Right cardiac atrium (tissue), 5 donors: ENCODE results near the gene NDUFS6. TPM values are rescaled to one million over a fixed set of nuclear protein-coding genes. Genes with fewer than 3 reads are reported as not detected.
"Not testable (repeated sequence)": the region's sequence is repeated elsewhere in the genome, so short reads cannot be mapped to it uniquely, and the experiment has no call there.

Experiments used
- ATAC-seq, 2 donors: fragments of 200-7000 bp; cut with Tn5 transposase; one replicate each; pipeline versions ENCODE4 v1.8.0 to v1.9.1; 2020; ENCODE audit warnings: moderate library complexity in 2 of 2, mild to moderate bottlenecking in 1 of 2
- DNase-seq, 3 donors: peaks; one replicate each; pipeline ENCODE4 v3.0.0-alpha.2; 2020
- H3K27ac ChIP-seq: one replicate; pipeline ENCODE4 v1.5.1; 2013; ENCODE audit warnings: mild to moderate bottlenecking, low read length, control low read depth, moderate library complexity
- H3K27me3 ChIP-seq: one replicate; pipeline ENCODE4 v1.6.1; 2013; ENCODE audit not compliant: control insufficient read depth, insufficient read depth
- H3K4me1 ChIP-seq: one replicate; pipeline ENCODE4 v1.6.1; 2013; ENCODE audit warnings: low read length; ENCODE audit not compliant: control insufficient read depth, insufficient read depth
- H3K4me3 ChIP-seq: one replicate; pipeline ENCODE4 v1.5.1; 2013; ENCODE audit warnings: low read length, control low read depth
- H3K9me3 ChIP-seq: one replicate; pipeline ENCODE4 v1.6.1; 2013; ENCODE audit warnings: low read length; ENCODE audit not compliant: control insufficient read depth
- WGBS: extraction: QIAGEN DNeasy Blood & Tissue Kit; methylation state at CpG from one replicate; pipeline ENCODE4 v1.1.7; 2013; 5-methylcytosine and 5-hydroxymethylcytosine counted together
- intact Hi-C, 4 donors: fragments of 100-400 bp; cut with DNase I; formaldehyde crosslinking; loops; one replicate each; pipeline versions ENCODE4 v1.11.0 to v1.14.0; 2022 to 2023
- polyA plus RNA-seq: library from polyadenylated mRNA; stranded (reverse); fragments of 200-250 nt; gene quantifications from one replicate; pipeline ENCODE4 v1.2.3, GENCODE V29; 2013
- total RNA-seq, 4 donors: library from RNA; stranded (reverse); fragmentation: NEBNext Ultra II Directional; extraction: Animal tissue kit (Norgen Biotek cat#: 25700); gene quantifications; one replicate each; pipeline ENCODE4 v1.2.1, GENCODE V29; 2021
- donor health status: healthy with polysubstance abuse.
- donor health status: DM: no; HTN: yes; CAD: no.
- donor health status: DM: no; HTN: no; CAD: no.
- donor health status: DM: no; HTN: yes; CAD: no; lungs with severe emphysema.
- donor health status: DM: yes; HTN: yes; CAD: no.

The NDUFS6 gene
- total and polyA plus RNA-seq, 5 donors: 64.1 to 216 (median 82.2) TPM

- H3K4me1 ChIP-seq, intact Hi-C loops: not testable (repeated sequence)
Observed at GRCh38 chr5:1798589-1798988, 2.6 kb upstream of the NDUFS6 start.

DNA sequence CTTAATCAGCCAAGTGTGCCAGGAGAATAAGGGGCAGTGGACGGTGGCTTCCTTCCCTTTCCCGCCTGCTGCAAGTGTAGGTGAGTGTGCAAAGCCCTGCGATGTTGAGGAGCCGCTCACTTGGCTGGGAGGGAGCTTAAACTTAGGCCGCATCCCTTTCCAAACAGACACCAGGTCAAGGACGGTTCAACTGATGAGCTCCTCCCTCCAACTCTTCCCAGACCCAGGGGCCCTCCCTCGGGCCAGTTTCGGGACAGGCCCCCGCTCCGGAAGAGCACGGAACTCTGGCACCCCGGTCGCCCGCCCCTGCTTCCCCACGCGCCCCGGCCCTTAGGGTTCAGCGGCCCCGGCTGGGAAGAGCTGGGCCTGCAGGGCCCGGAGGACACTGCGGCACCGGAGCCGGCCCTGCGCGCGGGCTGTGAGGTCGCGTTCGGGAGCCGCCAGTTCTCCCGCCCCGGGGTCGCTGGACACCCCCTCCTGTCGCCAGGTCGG lies 2.1 kb upstream of the NDUFS6 start:
- Histone ChIP-seq H3K4me3 (peak overlapping the region; percentile 70), H3K27ac (peak overlapping the region; percentile 31), H3K27me3 (no peaks in the 10 kb centered on the region), H3K9me3 (no peaks in the 10 kb centered on the region), H3K4me1 (peaks cover 2% of the 10 kb centered on the region)
- 1% methylated on average over 35 of the region's 35 CpGs for WGBS
- intact Hi-C loops: no loop called here
- peak; percentile 10 to 34 for ATAC-seq
- DNase-seq: no peak

More at GRCh38 chr5:1798589-1798988, 2.6 kb upstream of the NDUFS6 start:
- 90% methylated on average over 16 of the region's 16 CpGs for WGBS
- not testable (repeated sequence) for H3K27ac ChIP-seq, H3K9me3 ChIP-seq, ATAC-seq, H3K27me3 ChIP-seq, DNase-seq
- H3K4me3 ChIP-seq: peak overlapping the region; percentile 70

DNA sequence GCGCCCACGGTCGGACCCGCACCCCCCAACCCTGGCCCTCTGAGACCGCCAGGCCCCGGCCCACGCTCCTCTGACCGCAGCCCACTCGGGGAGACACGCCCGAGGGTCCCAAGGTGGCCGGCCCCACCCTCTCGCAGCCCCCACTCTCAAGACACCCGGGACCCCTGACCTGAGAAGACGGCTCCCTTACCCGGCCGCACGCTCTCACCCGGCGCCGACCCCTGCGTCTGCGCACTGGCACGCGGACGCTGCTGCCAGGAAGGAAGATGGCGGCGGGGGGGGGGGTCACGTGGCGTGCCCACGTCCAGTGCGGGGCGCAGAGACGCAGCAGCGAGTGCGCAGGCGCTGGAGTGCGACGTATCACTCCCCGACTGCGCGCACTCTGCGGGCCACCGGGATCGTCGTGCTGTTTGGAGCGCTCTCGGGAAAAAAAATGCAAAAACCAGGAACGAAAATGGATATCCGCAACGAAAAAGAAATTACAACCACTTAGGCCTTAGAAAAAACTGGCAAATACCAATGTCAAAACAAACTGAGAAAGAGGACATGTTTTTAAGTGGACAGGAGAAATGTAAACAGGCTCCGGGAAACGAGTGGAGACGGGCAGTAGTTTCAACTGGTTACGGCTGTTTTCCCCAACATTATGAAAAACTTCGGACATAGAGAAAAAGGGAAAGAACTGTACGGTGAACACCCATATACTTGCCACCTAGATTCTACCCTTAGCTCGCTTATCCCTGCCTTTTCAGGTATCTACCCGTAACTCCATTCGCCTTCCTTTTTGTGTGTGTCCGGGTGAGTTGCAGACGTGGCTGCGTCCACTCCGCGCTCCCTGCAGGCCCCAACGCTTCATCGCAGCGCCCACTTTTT lies 1.4 kb upstream of the NDUFS6 start, which contains the start of gene MRPL36:
TSS of gene MRPL36 (minus strand) at position 236 of the 870 bp plus-strand sequence. CDS start 902 bp downstream, outside the sequence.
- peak; percentile 93 to 99 (median 98) for DNase-seq
- Histone ChIP-seq H3K9me3 (no peaks in the 10 kb centered on the region), H3K4me3 (peak within 1 kb of the TSS; percentile 70), H3K27ac (peak within 1 kb of the TSS; percentile 81), H3K27me3 (no peaks in the 10 kb centered on the region), H3K4me1 (peaks cover 2% of the 10 kb centered on the region)
- intact Hi-C loops: no loop called here
- ATAC-seq: peak; percentile 93
- 2% methylated on average over 68 of the region's 68 CpGs for WGBS

- intact Hi-C loops: no loop called here
- peak overlapping the region; percentile 81 for H3K27ac ChIP-seq
- H3K27me3 ChIP-seq: no peaks in the 10 kb centered on the region
- H3K4me3 ChIP-seq: peak overlapping the region; percentile 67
- DNase-seq (no peak), ATAC-seq (peak; percentile 27 to 37)
- no peaks in the 10 kb centered on the region for H3K9me3 ChIP-seq
- 3% methylated on average over 28 of the region's 28 CpGs for WGBS
- H3K4me1 ChIP-seq: peaks cover 2% of the 10 kb centered on the region
Observed at GRCh38 chr5:1800472-1801221, 560 bp upstream of the NDUFS6 start.

GRCh38 chr5:1801967-1802295 lies 724 bp downstream of the NDUFS6 start:
- Histone ChIP-seq H3K9me3 (no peaks in the 10 kb centered on the region), H3K27ac (no peak overlapping the region), H3K4me1 (peaks cover 2% of the 10 kb centered on the region), H3K27me3 (no peaks in the 10 kb centered on the region), H3K4me3 (peak overlapping the region; percentile 67)
- no peak for ATAC-seq
- DNase-seq: no peak
- WGBS: 15% methylated on average over 7 of the region's 7 CpGs
- intact Hi-C loops: no loop called here

GRCh38 chr5:1803192-1803591 lies 2.0 kb downstream of the NDUFS6 start:
- no peak for DNase-seq
- no peaks in the 10 kb centered on the region for H3K9me3 ChIP-seq
- no peaks in the 10 kb centered on the region for H3K27me3 ChIP-seq
- ATAC-seq: no peak
- peaks cover 2% of the 10 kb centered on the region for H3K4me1 ChIP-seq
- no peak overlapping the region for H3K4me3 ChIP-seq
- intact Hi-C loops: no loop called here
- WGBS: 87% methylated on average over 1 of the region's 1 CpG
- H3K27ac ChIP-seq: no peak overlapping the region

DNA sequence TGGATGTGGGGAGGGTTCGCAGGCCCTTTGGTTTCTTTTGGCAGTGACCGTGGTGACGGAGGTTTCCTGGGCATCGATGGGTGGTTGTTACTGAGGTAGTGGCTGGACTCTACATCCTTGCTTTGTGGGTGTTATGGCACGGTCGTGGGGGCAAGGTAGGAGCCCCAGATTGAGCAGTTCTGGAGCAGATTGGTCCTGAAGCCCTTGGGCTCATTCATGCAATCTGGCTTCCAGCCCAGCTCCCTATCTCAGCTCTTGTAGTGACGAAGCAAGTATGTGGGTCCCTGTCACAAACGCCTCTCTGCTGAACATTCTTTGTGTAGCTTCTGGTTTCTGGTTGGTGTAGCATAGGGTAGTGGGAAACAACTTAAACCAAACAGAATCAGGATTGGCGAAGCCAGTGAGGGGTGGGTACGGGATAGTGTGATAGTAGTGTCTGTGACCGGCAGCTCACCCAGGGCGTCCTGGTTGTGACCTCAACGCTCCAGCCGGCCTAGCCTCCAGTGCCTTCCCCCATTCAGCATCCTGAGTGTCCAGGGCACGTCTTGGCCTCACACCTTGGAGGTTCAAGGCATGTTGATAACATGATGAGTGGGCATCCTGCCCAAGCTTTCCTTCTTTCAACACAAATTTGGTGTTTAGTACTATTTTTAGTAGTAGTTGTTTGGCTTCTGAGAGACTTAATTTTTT lies 2.9 kb downstream of the NDUFS6 start:
- Histone ChIP-seq H3K27me3 (no peaks in the 10 kb centered on the region), H3K27ac (peak overlapping the region; percentile 60), H3K4me1 (no peaks in the 10 kb centered on the region), H3K4me3 (no peak overlapping the region), H3K9me3 (no peaks in the 10 kb centered on the region)
- intact Hi-C loops: no loop called here
- peak in 1 of 3 donors; percentile 60 for DNase-seq
- peak in 1 of 2 donors; percentile 1 for ATAC-seq
- 65% methylated on average over 15 of the region's 15 CpGs for WGBS

DNA sequence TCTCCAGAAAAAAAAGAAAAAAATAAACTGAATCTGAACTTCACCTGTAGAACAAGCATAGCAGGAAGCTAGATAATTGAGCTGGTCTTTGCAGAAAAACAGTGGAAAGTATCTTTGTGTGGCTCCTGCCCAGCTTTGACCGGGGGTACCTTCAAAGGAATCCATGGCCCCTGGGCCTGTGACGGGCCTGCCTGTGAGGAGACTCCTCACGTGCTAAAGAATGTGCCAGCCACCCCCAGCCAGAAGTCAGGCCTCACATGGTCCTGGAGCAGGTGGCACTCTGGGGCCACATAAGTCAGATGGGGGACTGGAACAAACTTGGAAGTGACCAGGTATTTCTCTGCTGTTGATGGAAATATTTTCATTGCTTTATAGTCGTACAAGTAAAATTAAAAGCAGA lies 4.1 kb downstream of the NDUFS6 start:
- Histone ChIP-seq H3K4me3 (no peak overlapping the region), H3K4me1 (no peaks in the 10 kb centered on the region), H3K27ac (no peak overlapping the region), H3K27me3 (no peaks in the 10 kb centered on the region), H3K9me3 (no peaks in the 10 kb centered on the region)
- intact Hi-C loops: no loop called here
- DNase-seq (no peak), ATAC-seq (no peak)
- WGBS: 78% methylated on average over 4 of the region's 4 CpGs

- ATAC-seq: no peak
- 93% methylated on average over 10 of the region's 10 CpGs for WGBS
- intact Hi-C loops: no loop called here
- Histone ChIP-seq H3K4me3 (no peak overlapping the region), H3K27me3 (no peaks in the 10 kb centered on the region), H3K4me1 (no peaks in the 10 kb centered on the region), H3K27ac (no peak overlapping the region), H3K9me3 (no peaks in the 10 kb centered on the region)
- no peak for DNase-seq
Observed at GRCh38 chr5:1805736-1806135, 4.5 kb downstream of the NDUFS6 start.

DNA sequence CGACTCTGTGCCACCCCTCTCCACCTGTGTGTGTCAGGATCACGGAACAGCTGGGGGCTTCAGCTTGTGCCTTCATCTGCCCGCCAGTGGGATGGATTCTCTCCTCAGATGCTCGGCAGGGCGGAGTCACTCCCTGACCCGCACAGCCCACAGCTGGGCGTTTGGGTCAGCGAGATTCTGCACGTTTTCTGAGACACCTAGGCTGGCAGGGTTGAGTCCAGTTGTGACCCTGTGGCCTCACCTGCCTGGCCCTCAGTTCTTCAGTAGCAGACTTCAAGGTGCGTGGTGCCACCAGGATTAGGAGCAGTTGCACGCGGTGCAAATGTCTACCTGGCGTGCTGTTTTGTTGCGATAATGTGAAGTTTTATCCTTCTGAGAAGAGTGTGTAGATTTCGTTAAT lies 5.0 kb downstream of the NDUFS6 start:
- intact Hi-C loops: no loop called here
- no peak overlapping the region for H3K27ac ChIP-seq
- DNase-seq: peak in 1 of 3 donors; percentile 23
- ATAC-seq: no peak
- no peak overlapping the region for H3K4me3 ChIP-seq
- 88% methylated on average over 15 of the region's 15 CpGs for WGBS
- H3K4me1 ChIP-seq: no peaks in the 10 kb centered on the region
- H3K27me3 ChIP-seq: no peaks in the 10 kb centered on the region
- no peaks in the 10 kb centered on the region for H3K9me3 ChIP-seq
